Endodermal cell (in vitro differentiated cells): ENCODE data around the gene ADD1. TPM values are rescaled to one million over a fixed set of nuclear protein-coding genes. Genes with fewer than 3 reads are reported as not detected.

Experiments used
- DNase-seq: peaks from one replicate; pipeline ENCODE4 v3.0.0-alpha.2; 2017
- H3K27ac ChIP-seq: 2 replicates; pipeline ENCODE4 v1.5.1; 2013; ENCODE audit warnings: mild to moderate bottlenecking, low read depth, low read length, moderate library complexity
- H3K27me3 ChIP-seq: 2 replicates; pipeline ENCODE4 v1.6.1; 2013; ENCODE audit warnings: mild to moderate bottlenecking, low read length, moderate library complexity; ENCODE audit not compliant: insufficient read depth, control insufficient read depth, poor library complexity, severe bottlenecking
- H3K36me3 ChIP-seq: 2 replicates; pipeline ENCODE4 v1.7.0; 2013; ENCODE audit warnings: mild to moderate bottlenecking, low read length, moderate library complexity; ENCODE audit not compliant: control insufficient read depth, insufficient read depth
- H3K4me1 ChIP-seq: one replicate; pipeline ENCODE4 v1.7.0; 2013; ENCODE audit warnings: low read length; ENCODE audit not compliant: control insufficient read depth, insufficient read depth
- H3K4me3 ChIP-seq: 2 replicates; pipeline ENCODE4 v1.5.1; 2013; ENCODE audit warnings: mild to moderate bottlenecking, low read length, moderate library complexity
- H3K9ac ChIP-seq: 2 replicates; pipeline ENCODE4 v1.6.1; 2013; ENCODE audit warnings: mild to moderate bottlenecking, low read length, moderate library complexity; ENCODE audit not compliant: poor library complexity, severe bottlenecking; ENCODE audit errors: extremely low read depth
- H3K9me3 ChIP-seq: 2 replicates; pipeline ENCODE4 v1.6.1; 2013; ENCODE audit warnings: mild to moderate bottlenecking, low read length, moderate library complexity; ENCODE audit not compliant: control insufficient read depth
- H3K27ac Mint-ChIP-seq: 2 replicates; pipeline ENCODE4 v1.8.0; 2020; ENCODE audit warnings: mixed read lengths
- H3K27me3 Mint-ChIP-seq: 2 replicates; pipeline ENCODE4 v1.8.0; 2021; ENCODE audit warnings: mild to moderate bottlenecking, mixed read lengths; ENCODE audit not compliant: insufficient read depth
- H3K36me3 Mint-ChIP-seq: 2 replicates; pipeline ENCODE4 v1.8.0; 2020; ENCODE audit warnings: low read depth, mixed read lengths
- H3K4me1 Mint-ChIP-seq: 2 replicates; pipeline ENCODE4 v1.8.0; 2020; ENCODE audit warnings: mixed read lengths
- H3K4me3 Mint-ChIP-seq: 2 replicates; pipeline ENCODE4 v1.8.0; 2020; ENCODE audit warnings: mild to moderate bottlenecking, moderate library complexity, mixed read lengths
- H3K9me3 Mint-ChIP-seq: 2 replicates; pipeline ENCODE4 v1.8.0; 2020; ENCODE audit warnings: mild to moderate bottlenecking, mixed read lengths
- CTCF ChIP-seq: fragments of 200-600 bp; sonication (generic); conservative IDR thresholded peaks from 2 replicates; pipeline ENCODE4 v1.5.0; 2021; ENCODE audit warnings: antibody characterized with exemption, mild to moderate bottlenecking
- WGBS, 2 experiments: methylation state at CpG; one replicate each; pipeline versions ENCODE4 v1.1.5 to v1.1.7; 2013; ENCODE audit warnings: missing lambda C conversion rate in 2 of 2, mixed read lengths in 1 of 2; ENCODE audit not compliant: insufficient coverage in 1 of 2, insufficient read length in 1 of 2; 5-methylcytosine and 5-hydroxymethylcytosine counted together
- total RNA-seq, 2 donors: library from RNA; stranded (reverse); fragmentation: NEBNext Ultra II Directional in 1 of 2; extraction: Animal tissue kit (Norgen Biotek cat#: 25700) in 1 of 2; gene quantifications; 2 replicates in 1 of 2; 3 replicates in 1 of 2; pipeline ENCODE4 v1.2.1, GENCODE V29; 2021

Gene ADD1
- total RNA-seq, 2 donors from 2014 or later = 231 to 257 TPM

- H3K9me3 Mint-ChIP-seq = no peaks in the 10 kb centered on the region
- no peak overlapping the region for H3K4me3 ChIP-seq
- peaks cover 39% of the 10 kb centered on the region for H3K4me1 Mint-ChIP-seq
- no peak for DNase-seq
- H3K27ac Mint-ChIP-seq = no peak overlapping the region
- TF ChIP-seq CTCF = no peak
- no peaks in the 10 kb centered on the region for H3K27me3 Mint-ChIP-seq
- no peak overlapping the region for H3K27ac ChIP-seq
- 89 to 91% methylated on average over 2 of the region's 2 CpGs for WGBS, 2 experiments
- H3K36me3 Mint-ChIP-seq = peaks cover under 1% of the 10 kb centered on the region
- H3K9me3 ChIP-seq = no peaks in the 10 kb centered on the region
- H3K36me3 ChIP-seq = peaks cover 6% of the 10 kb centered on the region
- peaks cover 7% of the 10 kb centered on the region for H3K4me1 ChIP-seq
- H3K27me3 ChIP-seq = no peaks in the 10 kb centered on the region
- no peak overlapping the region for H3K4me3 Mint-ChIP-seq
- H3K9ac ChIP-seq = no peak overlapping the region
Observed at GRCh38 chr4:2848449-2848848, 4.8 kb downstream of the ADD1 start.

GRCh38 chr4:2849267-2850152 lies 5.9 kb downstream of the ADD1 start:
- no peak overlapping the region for H3K9ac ChIP-seq

More at GRCh38 chr4:2849267-2850152, 5.9 kb downstream of the ADD1 start:
- no peaks in the 10 kb centered on the region for H3K9me3 Mint-ChIP-seq
- peaks cover 11% of the 10 kb centered on the region for H3K36me3 Mint-ChIP-seq
- H3K27me3 ChIP-seq = no peaks in the 10 kb centered on the region
- no peak overlapping the region for H3K27ac ChIP-seq
- H3K4me3 Mint-ChIP-seq = no peak overlapping the region
- DNase-seq = no peak
- no peaks in the 10 kb centered on the region for H3K9me3 ChIP-seq
- no peak overlapping the region for H3K4me3 ChIP-seq
- 93 to 99% methylated on average over 8 to 9 of the region's 9 CpGs for WGBS, 2 experiments
- no peaks in the 10 kb centered on the region for H3K27me3 Mint-ChIP-seq
- no peak for TF ChIP-seq CTCF
- peaks cover 7% of the 10 kb centered on the region for H3K4me1 ChIP-seq
- peaks cover 37% of the 10 kb centered on the region for H3K4me1 Mint-ChIP-seq
- peaks cover 17% of the 10 kb centered on the region for H3K36me3 ChIP-seq
- H3K27ac Mint-ChIP-seq = peak overlapping the region; percentile 72
